ENCODE results near the gene MYH10. TPM values are rescaled to one million over a fixed set of nuclear protein-coding genes. Genes with fewer than 3 reads are reported as not detected.
"Not testable (repeated sequence)": the region's sequence is repeated elsewhere in the genome, so short reads cannot be mapped to it uniquely, and the experiment has no call there.

The MYH10 gene
- polyA plus RNA-seq (ENCODE audit: insufficient read length) = 56.8 TPM

GRCh38 chr17:8630227-8630801, at the start of gene MYH10:
Gene MYH10 (minus strand): TSS chr17:8630725. CDS start chr17:8623246, 7,479 bp downstream.
- no peak for DNase-seq

GRCh38 chr17:8679126-8679525, 48.6 kb upstream of the MYH10 start:
- no peak for DNase-seq

GRCh38 chr17:8675306-8675705, 44.8 kb upstream of the MYH10 start:
- no peak for DNase-seq

GRCh38 chr17:8674344-8675305, 44.1 kb upstream of the MYH10 start:
- DNase-seq = peak; percentile 79

GRCh38 chr17:8673612-8674011, 43.1 kb upstream of the MYH10 start:
- no peak for DNase-seq

- DNase-seq = no peak
Measured at GRCh38 chr17:8672326-8672725, 41.8 kb upstream of the MYH10 start.

GRCh38 chr17:8670421-8670820, 39.9 kb upstream of the MYH10 start:
- peak; percentile 68 for DNase-seq

GRCh38 chr17:8668176-8668740, 37.7 kb upstream of the MYH10 start:
- no peak for DNase-seq

GRCh38 chr17:8667421-8667820, 36.9 kb upstream of the MYH10 start:
- DNase-seq = no peak

GRCh38 chr17:8665684-8666083, 35.2 kb upstream of the MYH10 start:
- DNase-seq = no peak

- DNase-seq = no peak
Measured at GRCh38 chr17:8664456-8665126, 34.1 kb upstream of the MYH10 start.

- no peak for DNase-seq
Measured at GRCh38 chr17:8662973-8663372, 32.4 kb upstream of the MYH10 start.

GRCh38 chr17:8662076-8662831, 31.7 kb upstream of the MYH10 start:
- no peak for DNase-seq

GRCh38 chr17:8660709-8661108, 30.2 kb upstream of the MYH10 start:
- DNase-seq = not testable (repeated sequence)

GRCh38 chr17:8659758-8660410, 29.4 kb upstream of the MYH10 start:
- no peak for DNase-seq

GRCh38 chr17:8658810-8659209, 28.3 kb upstream of the MYH10 start:
- DNase-seq = no peak

GRCh38 chr17:8656693-8657092, 26.2 kb upstream of the MYH10 start:
- DNase-seq = no peak

- DNase-seq = no peak
Measured at GRCh38 chr17:8654822-8655221, 24.3 kb upstream of the MYH10 start.

GRCh38 chr17:8651013-8651412, 20.5 kb upstream of the MYH10 start:
- no peak for DNase-seq

- no peak for DNase-seq
Measured at GRCh38 chr17:8650119-8650499, 19.6 kb upstream of the MYH10 start.
